ENCODE data around the gene CCDC158.
"Not testable (repeated sequence)": the region's sequence is repeated elsewhere in the genome, so short reads cannot be mapped to it uniquely, and the experiment has no call there.

Gene CCDC158

DNA sequence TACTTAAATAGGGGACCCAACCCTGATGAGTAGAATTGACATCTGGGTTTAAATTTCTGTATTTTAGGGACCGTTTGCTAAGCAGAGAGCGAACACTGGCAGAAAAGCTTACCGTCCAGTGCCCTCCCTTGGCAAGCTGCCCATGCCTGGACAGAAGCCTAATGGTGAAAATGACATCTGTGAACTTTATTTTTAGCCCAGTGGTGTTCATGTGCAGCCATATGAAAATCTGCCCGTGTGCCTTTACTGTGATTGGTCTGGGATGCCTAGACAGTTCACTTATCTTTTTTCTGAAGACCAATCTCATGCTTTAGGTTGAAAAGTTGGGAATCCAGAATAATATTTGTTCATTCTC, 113.3 kb downstream of the CCDC158 start:
- no peak for DNase-seq

- peak; percentile 56 for DNase-seq
Observed at GRCh38 chr4:76306882-76307659, 113.9 kb downstream of the CCDC158 start.

- peak; percentile 55 for DNase-seq
Observed at GRCh38 chr4:76305971-76306881, 114.7 kb downstream of the CCDC158 start, which contains the start of gene STBD1. Gene STBD1 (plus strand): TSS chr4:76306733. CDS start chr4:76306770, 37 bp downstream.

DNA sequence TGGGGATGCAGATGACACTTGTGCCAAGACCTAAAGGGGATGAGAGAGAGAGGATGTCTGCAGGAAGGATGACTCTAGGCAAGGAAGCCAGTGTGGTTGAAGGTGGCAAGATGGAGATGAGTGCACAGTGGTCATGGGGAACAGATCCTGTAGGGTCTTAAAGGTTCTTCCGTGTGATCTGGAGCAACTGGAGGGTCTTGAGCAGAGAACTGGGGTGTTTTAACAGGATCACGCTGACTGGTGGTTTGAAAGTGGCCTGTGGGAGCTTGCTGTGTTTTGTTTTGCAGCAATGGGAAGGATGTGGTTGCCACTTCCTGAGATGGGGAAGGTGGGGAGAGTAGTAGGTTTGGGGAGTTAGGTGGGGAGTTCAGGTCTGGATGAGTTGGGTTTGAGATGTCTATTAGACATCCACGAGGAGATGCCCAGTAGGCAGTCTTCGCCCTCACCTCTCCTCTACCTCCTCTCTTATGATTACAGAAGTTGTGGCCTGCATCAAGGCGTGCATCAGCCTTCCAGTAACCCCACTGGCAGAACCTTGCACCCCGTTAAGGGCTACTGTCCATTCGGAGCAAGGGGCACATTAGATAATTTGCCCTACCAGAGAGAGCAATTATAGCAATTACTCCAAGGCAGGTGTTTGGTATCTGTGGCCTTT, 115.8 kb downstream of the CCDC158 start:
- no peak for DNase-seq

GRCh38 chr4:76302826-76303438, 118.0 kb downstream of the CCDC158 start:
- DNase-seq, result no peak

DNA sequence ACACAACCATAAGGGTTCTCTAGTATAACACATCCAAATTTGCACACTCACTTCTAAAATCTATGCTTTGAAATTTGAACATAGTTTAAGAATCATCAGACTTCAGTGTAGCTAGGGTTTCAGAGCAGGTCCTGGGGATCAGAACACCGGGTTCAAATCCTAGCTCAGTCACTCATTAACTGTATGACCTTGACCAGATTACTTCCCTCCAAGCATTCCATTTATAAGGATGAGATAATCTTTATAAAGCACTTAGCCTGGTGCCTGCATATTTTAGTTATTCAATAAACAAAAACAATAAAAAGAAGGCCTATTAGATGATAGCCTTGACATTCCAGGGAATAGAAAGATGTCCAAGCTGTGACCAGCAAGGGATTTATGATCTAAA, 119.2 kb downstream of the CCDC158 start:
- DNase-seq, result no peak

GRCh38 chr4:76301068-76301774, 119.7 kb downstream of the CCDC158 start:
- DNase-seq, result peak; percentile 64

DNA sequence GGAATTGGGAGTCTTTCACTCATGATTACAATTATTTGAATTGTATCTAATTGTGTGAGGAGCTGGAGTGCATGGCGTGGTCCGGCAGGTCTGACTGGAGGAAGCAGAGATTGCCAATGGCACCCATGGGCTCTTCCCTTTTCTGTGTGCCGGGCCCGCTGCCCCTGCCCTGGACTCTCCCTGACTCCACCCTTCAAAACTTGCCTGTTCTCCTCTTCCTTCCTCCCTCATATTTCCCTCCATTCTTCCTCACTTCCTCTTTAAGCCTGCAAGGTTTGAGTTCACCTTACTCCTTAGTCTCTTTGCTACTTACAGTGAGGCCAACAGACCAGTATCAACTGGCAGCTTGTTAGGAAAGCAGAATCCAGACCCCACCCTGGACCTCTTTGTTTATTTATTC, 120.9 kb downstream of the CCDC158 start:
- DNase-seq, result no peak

DNA sequence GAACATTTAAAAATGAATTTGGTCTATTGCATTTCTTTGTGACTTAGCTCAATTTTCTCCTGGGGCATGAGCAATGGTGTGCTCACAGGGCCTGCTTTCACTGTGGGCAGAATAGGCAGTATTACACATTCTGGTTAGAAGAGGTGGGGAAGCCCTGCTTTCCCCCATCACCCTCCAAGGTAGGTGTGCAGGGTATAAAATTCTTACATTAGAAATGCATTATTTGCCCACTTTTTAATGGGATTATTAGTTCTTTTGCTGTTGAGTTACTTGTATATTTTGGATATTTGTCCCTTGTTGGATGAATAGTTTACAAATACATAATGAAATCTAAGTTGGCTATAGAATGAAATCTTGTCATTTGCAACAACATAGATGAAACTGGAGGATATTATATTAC, 122.7 kb downstream of the CCDC158 start:
- DNase-seq, result no peak

GRCh38 chr4:76296286-76296820, 124.6 kb downstream of the CCDC158 start:
- DNase-seq, result no peak

GRCh38 chr4:76293772-76294171, 127.2 kb downstream of the CCDC158 start:
- DNase-seq, result no peak

DNA sequence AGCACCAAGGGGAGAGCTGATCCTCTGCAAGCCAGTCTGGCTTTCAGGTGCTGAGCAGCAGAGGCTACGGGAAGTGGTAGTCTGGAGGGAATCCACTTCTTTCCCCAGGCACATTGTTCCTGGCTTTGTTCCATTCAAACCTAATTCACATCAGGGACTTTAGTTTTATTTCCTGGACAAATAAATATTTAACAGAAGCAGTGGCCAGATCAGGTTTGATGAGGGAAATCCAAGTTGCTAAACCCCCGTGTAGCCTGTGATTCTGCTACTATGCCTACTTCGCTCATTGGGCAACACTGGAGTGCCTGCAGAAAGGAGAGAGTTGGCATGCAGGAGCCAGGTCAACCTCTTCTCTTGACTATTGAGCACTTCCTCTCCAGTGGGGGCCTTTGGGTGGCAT, 128.2 kb downstream of the CCDC158 start:
- no peak for DNase-seq

DNA sequence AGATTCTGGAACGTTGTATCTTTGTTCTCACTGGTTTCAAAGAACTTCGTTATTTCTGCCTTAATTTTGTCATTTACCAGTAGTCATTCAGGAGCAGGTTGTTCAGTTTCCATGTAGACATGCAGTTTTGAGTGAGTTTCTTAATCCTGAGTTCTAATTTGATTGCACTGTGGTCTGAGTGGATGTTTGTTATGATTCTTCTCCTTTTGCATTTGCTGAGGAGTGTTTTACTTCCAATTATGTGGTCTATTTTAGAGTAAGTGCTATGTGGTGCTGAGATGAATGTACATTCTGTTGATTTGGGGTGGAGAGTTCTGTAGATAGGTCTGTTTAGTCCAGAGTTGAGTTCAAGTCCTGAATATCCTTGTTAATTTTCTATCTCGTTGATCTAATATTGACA, 133.1 kb downstream of the CCDC158 start:
- DNase-seq, result not testable (repeated sequence)

DNA sequence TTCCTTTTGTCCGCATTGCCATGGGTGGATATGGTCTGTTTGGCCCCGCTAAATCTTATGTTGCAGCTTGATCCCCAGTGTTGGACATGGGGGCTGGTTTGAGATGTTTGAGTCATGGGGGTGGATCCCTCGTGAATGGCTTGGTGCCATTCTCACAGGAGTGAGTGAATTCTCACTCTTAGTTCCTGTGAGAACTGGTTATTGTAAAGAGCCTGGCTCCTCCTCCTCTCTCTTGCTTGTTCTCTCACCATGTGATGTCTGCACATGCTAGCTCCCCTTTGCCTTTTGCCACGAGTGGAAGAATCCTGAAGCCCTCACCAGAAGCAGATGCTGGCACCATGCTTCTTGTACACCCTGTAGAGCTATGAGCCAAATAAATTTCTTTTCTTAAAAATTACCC, 137.0 kb downstream of the CCDC158 start:
- no peak for DNase-seq

- no peak for DNase-seq
Observed at GRCh38 chr4:76282941-76283689, 137.8 kb downstream of the CCDC158 start.

GRCh38 chr4:76281594-76281993, 139.3 kb downstream of the CCDC158 start:
- not testable (repeated sequence) for DNase-seq

DNA sequence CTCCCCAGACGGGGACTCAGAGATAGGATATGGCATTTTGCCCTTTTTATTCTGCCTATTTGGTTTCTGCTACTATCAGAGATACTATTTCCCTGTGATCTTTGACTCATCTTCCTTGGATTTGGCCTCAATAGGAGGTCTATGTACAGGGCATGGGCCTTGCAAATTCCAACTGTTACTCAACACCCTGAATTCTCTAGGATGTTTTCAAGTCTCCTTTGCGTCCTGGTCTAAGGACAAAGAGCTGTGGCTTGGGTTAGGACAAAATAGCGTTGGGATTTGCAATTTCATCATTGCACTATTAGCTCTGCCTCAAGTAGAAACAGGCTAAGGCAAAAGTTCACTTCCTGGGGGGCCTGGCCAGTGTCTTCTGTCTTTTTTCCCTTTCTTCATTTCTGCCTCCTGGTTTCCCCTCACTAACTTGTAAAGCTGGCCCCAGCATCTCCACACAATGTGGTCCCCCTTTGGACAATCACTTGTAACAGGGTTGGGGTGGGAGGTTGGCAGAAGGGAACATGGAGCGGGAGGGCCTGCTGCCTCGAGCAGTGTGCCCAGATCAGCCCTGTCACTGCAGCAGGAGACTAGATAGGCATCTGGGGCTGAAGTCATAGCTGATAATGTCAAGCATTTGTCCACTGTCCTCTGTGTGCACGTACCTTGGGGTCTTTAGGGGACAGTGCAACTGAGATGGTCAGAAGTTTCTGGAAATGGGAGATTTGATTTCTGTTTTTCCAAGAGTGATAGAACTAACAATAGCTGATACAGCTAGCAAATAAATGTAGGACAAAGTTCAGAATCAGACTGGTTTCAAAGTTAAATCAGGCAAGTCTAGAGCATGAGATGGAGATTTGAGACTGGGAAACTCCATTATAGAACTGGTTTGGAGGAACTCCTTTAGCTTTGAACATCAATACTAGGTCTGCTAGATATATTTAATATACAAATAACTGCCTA, 140.2 kb downstream of the CCDC158 start:
- DNase-seq, result no peak

GRCh38 chr4:76279462-76279861, 141.5 kb downstream of the CCDC158 start:
- no peak for DNase-seq

DNA sequence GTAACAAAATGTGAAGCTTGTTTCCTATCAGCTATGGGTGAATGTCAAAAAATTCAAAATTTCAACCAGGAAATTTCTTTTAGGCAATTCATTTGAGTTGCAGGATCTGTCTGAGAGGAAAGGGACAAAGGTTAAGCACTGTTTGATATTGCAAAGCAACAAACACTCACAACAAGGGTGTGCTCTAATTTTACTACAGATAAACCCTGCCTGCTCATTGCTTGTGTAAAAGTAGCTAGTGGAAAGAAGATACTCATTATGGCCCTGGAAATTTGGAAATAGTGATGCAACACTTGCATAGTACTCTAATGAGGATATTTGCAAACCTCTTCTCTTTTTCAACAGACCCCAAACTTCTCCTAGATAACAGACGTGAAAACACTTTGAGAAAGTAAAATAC, 142.4 kb downstream of the CCDC158 start:
- DNase-seq, result no peak

DNA sequence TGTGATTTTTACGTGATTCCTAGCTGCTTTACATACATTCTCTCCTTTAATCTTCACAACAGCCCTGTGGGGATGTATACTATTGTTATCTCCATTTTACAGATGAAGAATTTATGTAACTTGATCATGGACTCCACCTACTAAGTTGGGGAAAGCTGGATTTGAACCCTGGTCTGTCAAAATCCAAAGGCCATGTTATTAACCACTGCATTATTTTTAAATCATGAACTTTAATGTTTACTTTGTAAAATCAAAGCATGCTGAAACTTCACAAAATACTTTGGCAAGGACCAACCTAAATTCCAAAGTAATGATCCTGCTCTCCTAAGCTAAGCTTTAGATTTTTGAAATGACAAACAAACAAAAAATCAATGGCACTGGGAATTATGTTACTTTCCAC, 143.3 kb downstream of the CCDC158 start:
- DNase-seq, result no peak
